ENCODE results near the gene GPR161.
A peak's percentile ranks its signal among the peaks of the same experiment; 100 is the strongest.

GPR161 gene

GRCh38 chr1:168146160-168146539 lies 9.4 kb upstream of the GPR161 start:
- no peak for DNase-seq

DNA sequence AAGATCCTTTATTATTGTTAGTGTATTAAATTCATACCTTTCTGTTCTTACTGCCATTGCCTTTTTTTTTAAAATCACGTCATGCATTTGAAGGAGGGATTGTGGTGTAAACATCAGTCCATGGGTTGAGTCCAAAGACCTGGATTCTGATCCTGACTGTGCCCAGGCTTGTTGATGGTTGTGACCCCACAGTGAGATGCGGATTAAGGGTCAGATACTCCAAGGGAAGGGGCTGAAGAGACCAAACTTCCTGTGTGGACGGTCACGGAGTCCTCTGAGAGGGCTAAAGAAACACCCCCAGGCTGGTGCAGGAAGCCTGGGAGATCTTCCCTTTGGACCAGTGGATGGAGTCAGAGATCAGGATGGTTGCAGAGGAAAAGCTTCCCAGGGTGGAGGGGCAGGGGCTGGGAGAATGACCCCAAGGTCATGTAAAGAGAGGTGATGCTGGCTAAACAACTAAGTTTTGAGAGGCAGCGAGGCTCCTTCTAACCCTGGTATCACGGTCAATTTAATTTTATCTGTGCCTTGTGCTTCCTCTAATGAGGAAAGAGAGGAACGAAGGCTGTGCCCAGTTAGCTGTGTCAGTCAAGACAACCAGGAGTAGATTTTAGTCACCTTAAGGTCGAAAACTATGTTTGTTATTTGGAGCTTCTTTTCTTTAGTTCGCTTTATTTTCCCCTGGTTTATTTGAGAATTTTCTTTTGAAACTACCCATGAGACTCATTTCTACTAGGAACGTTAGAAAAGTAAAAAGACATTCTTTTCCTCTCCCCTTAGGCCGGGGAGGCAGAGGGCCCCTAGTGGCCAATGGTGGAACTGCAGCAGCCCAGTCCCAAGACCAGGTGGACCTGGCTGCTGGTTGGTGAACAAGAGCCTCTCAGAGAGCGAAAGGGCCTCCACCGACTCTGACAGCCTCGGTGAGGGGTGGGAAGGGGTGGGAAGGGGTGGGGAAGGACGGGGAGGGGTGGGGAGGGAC lies 8.7 kb upstream of the GPR161 start:
- peak; percentile 88 for DNase-seq

- no peak for DNase-seq
Measured at GRCh38 chr1:168141871-168142385, 5.2 kb upstream of the GPR161 start.

DNA sequence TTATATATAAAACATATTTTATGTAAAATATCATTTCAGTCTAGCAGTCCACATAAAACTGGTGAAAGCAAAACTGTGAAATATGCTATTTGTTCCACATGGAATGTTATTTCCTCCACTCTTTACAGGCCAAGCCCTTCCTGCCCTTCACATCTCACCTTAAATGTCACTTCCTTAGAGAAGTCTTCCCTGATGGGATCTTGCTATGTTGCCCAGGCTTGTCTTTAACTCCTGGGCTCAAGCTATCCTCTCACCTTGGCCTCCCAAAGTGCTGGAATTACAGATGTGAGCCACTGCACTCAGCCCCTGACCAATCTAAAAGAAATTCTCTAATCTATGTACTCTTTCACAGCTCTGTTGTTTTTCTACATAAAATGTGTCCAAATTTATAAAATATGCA lies 2.3 kb upstream of the GPR161 start:
- DNase-seq: no peak

- no peak for DNase-seq
Measured at GRCh38 chr1:168138134-168138533, 1.4 kb upstream of the GPR161 start.

DNA sequence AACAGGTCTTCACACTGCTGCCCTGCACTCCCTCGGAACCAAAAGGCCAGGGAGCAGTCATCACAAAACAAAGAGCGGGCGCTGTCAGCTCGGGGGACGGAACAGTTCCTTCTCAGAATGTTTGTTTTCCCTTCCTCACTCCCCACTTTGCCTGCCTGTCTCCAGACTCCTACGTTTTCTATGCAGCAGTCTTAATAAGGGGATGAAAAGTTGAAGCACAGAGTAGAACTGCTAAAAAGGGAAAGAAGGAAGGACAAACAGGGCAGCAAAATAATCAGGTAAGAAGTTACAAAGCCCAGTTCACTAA lies 738 bp upstream of the GPR161 start:
- DNase-seq: no peak

DNA sequence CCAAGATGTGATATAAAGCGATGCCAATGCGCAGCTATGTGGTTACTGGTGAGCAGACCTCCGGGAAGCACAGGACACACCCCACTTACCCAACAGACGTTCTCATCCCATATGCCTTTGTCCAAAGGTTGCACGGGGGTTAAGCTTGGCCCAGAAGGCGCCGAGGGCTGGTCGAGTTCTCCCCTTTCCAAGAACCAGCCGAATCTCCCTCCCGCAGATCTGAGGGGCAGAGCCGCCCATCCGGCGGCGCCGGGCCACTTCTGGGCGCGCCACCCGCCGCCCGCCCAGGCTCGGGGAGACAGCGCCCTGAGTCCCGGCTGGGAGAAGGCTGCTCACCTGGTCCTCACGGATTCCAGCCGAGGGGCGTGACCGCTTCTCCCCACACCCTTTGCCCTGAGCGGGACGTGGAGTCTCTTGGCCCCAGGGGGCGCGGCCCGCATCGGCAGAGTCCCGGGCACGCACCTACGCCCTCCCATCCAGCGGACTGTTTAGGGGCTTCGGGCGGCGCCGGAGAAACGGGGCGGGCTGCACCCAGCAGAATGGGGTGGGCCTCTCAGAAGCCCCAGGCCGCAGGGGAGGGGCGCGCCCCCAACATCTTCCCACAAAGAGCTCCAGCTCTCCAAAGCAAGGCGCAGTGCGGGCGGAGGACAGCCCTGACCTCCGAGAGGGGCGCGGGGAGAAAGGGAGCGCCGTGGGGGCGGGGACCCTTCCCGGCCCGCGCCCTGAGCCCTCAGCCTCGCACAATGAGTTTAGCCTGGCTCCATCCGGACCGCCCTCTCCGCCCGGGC lies 615 bp downstream of the GPR161 start:
- peak; percentile 41 for DNase-seq

GRCh38 chr1:168135116-168135920 lies 1.4 kb downstream of the GPR161 start:
- no peak for DNase-seq

GRCh38 chr1:168134642-168135041 lies 2.1 kb downstream of the GPR161 start:
- no peak for DNase-seq

DNA sequence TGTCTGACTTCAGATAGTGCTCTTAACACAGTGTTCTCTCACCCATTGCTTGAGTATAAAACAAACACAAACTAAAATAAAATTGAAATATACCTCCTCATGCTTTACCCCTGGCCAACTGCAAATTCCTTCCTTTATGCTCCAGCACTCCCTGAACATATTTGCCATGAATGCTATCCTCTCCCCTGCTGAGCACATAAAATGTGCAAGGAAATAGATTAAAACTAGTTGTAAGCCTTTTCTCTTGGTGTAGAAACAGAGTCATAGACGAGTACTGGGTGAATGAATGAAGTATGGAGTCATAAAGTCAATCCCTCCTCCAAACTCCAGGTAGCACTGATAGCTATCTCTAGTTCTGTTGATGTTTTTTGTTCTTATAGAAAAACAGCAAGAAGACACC lies 2.6 kb downstream of the GPR161 start:
- no peak for DNase-seq

- no peak for DNase-seq
Measured at GRCh38 chr1:168129933-168130332, 6.8 kb downstream of the GPR161 start.

- DNase-seq: no peak
Measured at GRCh38 chr1:168127503-168127902, 9.2 kb downstream of the GPR161 start.

DNA sequence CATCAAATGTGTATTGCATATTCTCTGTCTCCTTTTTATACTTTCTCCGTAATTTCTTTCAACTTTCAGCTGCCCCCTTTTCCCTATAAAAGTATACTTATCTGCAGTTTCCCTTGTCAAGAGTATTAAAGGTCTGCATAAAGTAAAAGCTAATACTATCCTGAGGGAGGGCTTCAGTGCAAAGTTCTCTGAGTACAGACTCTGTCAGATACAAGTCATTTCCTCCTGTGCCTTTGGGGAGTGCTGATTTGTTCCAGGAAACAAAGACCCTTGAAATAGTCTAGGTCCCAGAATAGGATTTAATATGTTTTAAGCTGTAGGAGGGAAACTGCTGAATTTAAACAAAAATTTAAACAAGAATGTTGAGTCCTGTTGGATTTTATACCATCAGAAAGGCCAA lies 11.7 kb downstream of the GPR161 start:
- no peak for DNase-seq

DNA sequence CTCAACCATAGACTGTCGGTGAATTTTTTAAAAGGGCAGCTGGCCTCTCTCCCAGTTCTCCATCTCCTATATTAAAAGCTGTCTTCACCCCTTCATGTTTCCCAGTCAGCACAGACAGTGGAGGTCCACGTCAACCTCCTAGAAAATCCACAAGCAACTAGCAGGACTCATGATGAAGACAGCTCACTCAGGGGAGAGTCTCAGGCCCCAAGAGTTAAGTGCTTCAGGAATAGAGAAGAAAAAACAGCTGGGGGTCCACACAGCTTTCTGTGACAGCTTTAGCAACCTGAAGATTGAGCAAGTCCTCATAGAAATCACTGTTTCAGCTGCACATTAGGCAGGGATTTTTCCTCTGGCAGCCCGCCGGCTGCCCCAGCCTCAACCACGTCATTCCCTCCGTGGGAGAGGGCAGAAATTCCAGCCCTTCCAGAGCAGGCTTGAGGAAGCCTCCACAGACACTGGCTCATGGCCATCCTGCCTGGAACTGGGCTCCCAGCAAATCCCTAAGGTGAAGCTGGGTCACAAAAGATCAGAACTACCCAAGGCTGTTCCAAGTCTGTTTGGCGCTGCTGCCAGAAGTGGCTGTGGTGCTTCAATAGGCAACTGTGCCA lies 15.2 kb downstream of the GPR161 start:
- peak; percentile 83 for DNase-seq

DNA sequence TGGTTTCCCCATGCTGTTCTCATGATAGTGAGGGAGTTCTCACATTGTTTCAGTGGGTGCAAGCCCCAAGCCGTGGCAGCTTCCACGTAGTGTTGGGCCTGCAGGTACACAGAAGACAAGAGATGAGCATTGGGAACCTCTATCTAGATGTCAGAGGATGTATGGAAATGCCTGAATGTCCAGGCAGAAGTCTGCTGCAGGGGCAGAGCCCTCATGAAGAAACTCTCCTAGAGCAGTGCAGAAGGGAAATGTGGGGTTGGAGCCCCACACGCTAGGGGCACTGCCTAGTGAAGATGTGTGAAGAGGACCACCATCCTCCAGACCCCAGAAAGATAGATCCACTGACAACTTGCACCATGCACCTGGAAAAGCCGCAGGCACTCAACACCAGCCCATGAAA lies 17.0 kb downstream of the GPR161 start:
- no peak for DNase-seq

DNA sequence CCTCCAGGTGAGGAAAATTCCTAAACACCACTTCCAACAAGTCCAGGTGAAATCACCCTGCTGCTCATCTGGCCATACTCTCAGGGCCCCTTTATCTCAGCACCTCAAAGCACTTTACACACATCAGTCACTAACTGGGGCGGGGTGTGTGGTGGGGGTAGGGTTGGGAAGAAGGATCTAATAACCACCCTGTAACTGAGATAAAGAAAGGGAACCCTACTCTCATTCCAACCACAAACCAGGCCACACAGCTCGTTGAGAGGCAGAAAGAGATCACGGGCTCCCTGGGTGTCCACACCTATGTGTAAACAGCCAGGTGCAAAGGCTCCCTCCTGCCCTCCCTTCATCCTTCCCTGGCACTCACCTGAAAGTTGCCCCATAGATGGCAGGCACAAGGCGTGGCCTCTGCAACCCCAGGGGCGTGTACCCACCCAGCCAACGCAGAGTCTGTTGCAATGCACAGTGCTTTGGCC lies 20.4 kb downstream of the GPR161 start:
- no peak for DNase-seq

GRCh38 chr1:168114845-168115244 lies 21.9 kb downstream of the GPR161 start:
- no peak for DNase-seq

DNA sequence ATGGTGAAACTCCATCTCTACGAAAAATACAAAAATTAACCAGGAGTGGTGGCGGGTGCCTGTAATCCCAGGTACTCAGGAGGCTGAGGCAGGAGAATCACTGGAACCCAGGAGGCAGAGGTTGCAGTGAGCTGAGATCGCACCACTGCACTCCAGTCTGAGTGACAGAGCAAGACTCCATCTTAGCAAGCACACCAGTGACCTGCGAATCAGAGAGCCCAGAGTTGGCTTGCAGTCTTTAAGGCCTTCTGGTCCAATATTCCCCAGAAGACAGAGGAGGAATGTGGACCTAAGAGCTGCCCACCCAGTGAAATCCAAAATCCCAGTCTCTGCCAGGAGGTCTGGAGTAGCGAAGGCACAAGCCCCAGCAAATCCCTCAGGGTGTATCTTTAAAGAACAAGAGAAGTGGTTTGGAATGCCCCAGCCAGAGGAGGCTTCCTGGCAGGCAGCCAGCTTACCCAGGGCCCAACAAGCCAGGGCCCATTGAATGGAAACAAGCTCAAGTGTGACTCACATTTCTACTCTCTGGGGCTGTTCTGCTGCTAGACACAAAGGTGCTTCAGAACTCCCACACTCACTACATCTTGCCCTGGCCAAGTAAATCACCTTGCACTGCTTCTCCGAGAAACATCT lies 23.9 kb downstream of the GPR161 start:
- DNase-seq: no peak

- no peak for DNase-seq
Measured at GRCh38 chr1:168110896-168111545, 25.7 kb downstream of the GPR161 start.

- DNase-seq: no peak
Measured at GRCh38 chr1:168106274-168106673, 30.5 kb downstream of the GPR161 start.

DNA sequence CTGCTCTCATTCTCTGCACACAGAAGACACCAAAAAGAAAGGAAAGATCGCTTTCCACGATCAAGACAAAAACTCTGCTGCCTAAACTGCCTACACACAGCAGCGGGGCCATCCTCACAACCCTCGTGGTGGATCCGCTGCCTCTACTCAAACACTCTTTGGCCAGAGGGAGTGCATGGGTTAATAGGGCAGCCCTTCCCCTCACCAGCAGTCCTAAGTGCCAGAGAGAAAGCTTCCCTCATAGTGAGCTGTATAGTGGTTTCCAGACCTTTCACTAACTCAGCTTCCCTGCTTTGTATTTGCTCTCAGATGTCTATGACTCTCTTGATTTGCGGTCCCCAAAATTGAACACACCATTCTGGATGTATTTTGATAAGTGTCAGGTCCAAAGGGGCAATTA lies 30.9 kb downstream of the GPR161 start:
- no peak for DNase-seq
